HCT116 (cell line): ENCODE measurements around the gene INSL3. TPM values are rescaled to one million over a fixed set of nuclear protein-coding genes. Genes with fewer than 3 reads are reported as not detected.

Experiments
- ATAC-seq: fragments of 200-7000 bp; cut with Tn5 transposase; 2 replicates; pipeline ENCODE4 v1.9.1; 2020; ENCODE audit warnings: mild to moderate bottlenecking, moderate library complexity
- BruUV-seq: library from RNA; stranded (reverse); fragments of 400-500 nt; replicated peaks from 2 replicates; lab custom pipeline; 2021; lab: Mats Ljungman, UMichigan
- CTCF ChIA-PET: fragments of 300-600 bp; sonication (Branson Sonifier 250); formaldehyde crosslinking; loops from one replicate; lab custom pipeline; 2021; ENCODE audit warnings: antibody characterized with exemption; lab: Charles Lee
- POLR2A ChIA-PET: fragments of 300-600, 350-600 bp; sonication (Branson Sonifier 250); formaldehyde crosslinking; loops from one replicate; lab custom pipeline; 2021; ENCODE audit warnings: antibody characterized with exemption; lab: Charles Lee
- RAD21 ChIA-PET, 2 experiments: fragments of 300-600 bp; sonication (Branson Sonifier 250); formaldehyde crosslinking; loops; one replicate each; lab custom pipeline; 2023; ENCODE audit warnings: low total read pairs in 2 of 2; ENCODE audit not compliant: uncharacterized antibody in 2 of 2, unreplicated experiment in 2 of 2, low non-redundant PET in 1 of 2; lab: Charles Lee
- DNase-seq: peaks from one replicate; pipeline ENCODE4 v3.0.0-alpha.2; 2010; ENCODE audit warnings: low read depth, low spot score
- H2AFZ ChIP-seq: fragments of 200-600 bp; shearing (Covaris generic), sonication (generic); 2 replicates; pipeline ENCODE4 v1.6.1; 2017; ENCODE audit warnings: low read depth, mixed run types, mixed read lengths, antibody characterized with exemption, low read length; ENCODE audit not compliant: poor library complexity, severe bottlenecking
- H3K27ac ChIP-seq: 2 replicates; pipeline ENCODE4 v1.5.1; 2012; ENCODE audit warnings: low read depth, low read length
- H3K27me3 ChIP-seq: fragments of 200-600 bp; sonication (generic); 2 replicates; pipeline ENCODE4 v1.6.1; 2016; ENCODE audit warnings: mixed run types, low read length, mixed read lengths; ENCODE audit not compliant: insufficient read depth
- H3K36me3 ChIP-seq, 2 experiments: fragments of 200-500 bp in 1 of 2; fragments of 200-600 bp in 1 of 2; sonication (Bioruptor generic) in 1 of 2; sonication (generic) in 1 of 2; 2 replicates each; pipeline versions ENCODE4 v1.5.1 to v1.6.1; 2014 to 2016; ENCODE audit warnings: low read length in 2 of 2, inconsistent platforms in 1 of 2, mixed read lengths in 1 of 2, mixed run types in 1 of 2; ENCODE audit not compliant: insufficient read depth in 2 of 2, control insufficient read depth in 1 of 2
- H3K4me1 ChIP-seq, 2 experiments: fragments of 200-600 bp in 1 of 2; sonication (generic) in 1 of 2; 2 replicates each; pipeline versions ENCODE4 v1.5.1 to v1.6.1; 2012 to 2017; ENCODE audit warnings: low read length in 2 of 2, inconsistent platforms in 1 of 2, mild to moderate bottlenecking in 1 of 2, mixed read lengths in 1 of 2, mixed run types in 1 of 2, moderate library complexity in 1 of 2; ENCODE audit not compliant: insufficient read depth in 2 of 2, control insufficient read depth in 1 of 2
- H3K4me2 ChIP-seq: fragments of 200-600 bp; sonication (generic); 2 replicates; pipeline ENCODE4 v1.6.1; 2017; ENCODE audit warnings: mixed run types, low read length, mixed read lengths
- H3K4me3 ChIP-seq, 2 experiments: fragments of 200-600 bp in 1 of 2; sonication (generic) in 1 of 2; replicated peaks in 1 of 2; 2 replicates each; pipeline ENCODE4 v1.5.1; 2011 to 2016; ENCODE audit warnings: low read length in 2 of 2, control low read depth in 1 of 2, low read depth in 1 of 2, mild to moderate bottlenecking in 1 of 2, mixed read lengths in 1 of 2, mixed run types in 1 of 2
- H3K79me2 ChIP-seq: fragments of 200-600 bp; sonication (generic); 2 replicates; pipeline ENCODE4 v1.6.1; 2017; ENCODE audit warnings: mild to moderate bottlenecking, mixed run types, low read length, moderate library complexity, mixed read lengths; ENCODE audit not compliant: insufficient read depth
- H3K9ac ChIP-seq: fragments of 200-600 bp; sonication (generic); 2 replicates; pipeline ENCODE4 v1.6.1; 2016; ENCODE audit warnings: low read length, mixed read lengths
- H3K9me2 ChIP-seq: fragments of 200-600 bp; sonication (generic), shearing (Covaris generic); 2 replicates; pipeline ENCODE4 v1.6.1; 2017; ENCODE audit warnings: mixed run types, mild to moderate bottlenecking, moderate library complexity; ENCODE audit not compliant: insufficient read depth
- H3K9me3 ChIP-seq, 2 experiments: fragments of 200-500 bp in 1 of 2; fragments of 200-600 bp in 1 of 2; sonication (Bioruptor generic) in 1 of 2; sonication (generic) in 1 of 2; 2 replicates each; pipeline ENCODE4 v1.6.1; 2014 to 2017; ENCODE audit warnings: low read length in 2 of 2, mixed read lengths in 2 of 2, inconsistent platforms in 1 of 2, low read depth in 1 of 2, mild to moderate bottlenecking in 1 of 2, mixed run types in 1 of 2, moderate library complexity in 1 of 2; ENCODE audit not compliant: control insufficient read depth in 1 of 2, insufficient read depth in 1 of 2
- H4K20me1 ChIP-seq: fragments of 200-600 bp; sonication (generic), shearing (Covaris generic); 2 replicates; pipeline ENCODE4 v1.6.1; 2017; ENCODE audit warnings: mixed run types, mild to moderate bottlenecking, moderate library complexity; ENCODE audit not compliant: insufficient read depth
- CBX3 ChIP-seq: IDR thresholded peaks from 2 replicates; pipeline ENCODE4 v1.6.1; 2012; ENCODE audit warnings: low read depth
- EGR1 ChIP-seq: IDR thresholded peaks from 2 replicates; pipeline ENCODE4 v1.6.1; 2012; ENCODE audit warnings: low read depth
- EZH2 ChIP-seq: fragments of 200-600 bp; sonication (generic); IDR thresholded peaks from 2 replicates; pipeline ENCODE4 v1.6.1; 2017; ENCODE audit warnings: antibody characterized with exemption, mixed run types
- MAX ChIP-seq: IDR thresholded peaks from 2 replicates; pipeline ENCODE4 v1.6.1; 2012
- POLR2AphosphoS5 ChIP-seq: IDR thresholded peaks from 2 replicates; pipeline ENCODE4 v1.6.1; 2011; ENCODE audit warnings: mild to moderate bottlenecking, low read depth, low read length, moderate library complexity
- SP1 ChIP-seq: IDR thresholded peaks from 2 replicates; pipeline ENCODE4 v1.6.1; 2012; ENCODE audit warnings: low read depth
- SRF ChIP-seq: IDR thresholded peaks from 2 replicates; pipeline ENCODE4 v1.6.1; 2012; ENCODE audit warnings: low read depth
- TCF7L2 ChIP-seq: IDR thresholded peaks from 2 replicates; pipeline ENCODE4 v1.7.0; 2011; ENCODE audit warnings: borderline replicate concordance, inconsistent platforms; ENCODE audit not compliant: insufficient read depth, insufficient read length; ENCODE audit errors: extremely low read depth
- YY1 ChIP-seq: IDR thresholded peaks from 2 replicates; pipeline ENCODE4 v1.6.1; 2011; ENCODE audit warnings: low read length, low read depth, moderate library complexity, mild to moderate bottlenecking; ENCODE audit not compliant: insufficient replicate concordance; ENCODE audit errors: extremely low read depth
- ZNF274 ChIP-seq: fragments of 200-500 bp; sonication (Bioruptor generic); IDR thresholded peaks from 2 replicates; pipeline ENCODE4 v1.6.1; 2014; ENCODE audit warnings: mild to moderate bottlenecking, low read depth, low read length, inconsistent platforms
- intact Hi-C: fragments of 100-400 bp; cut with micrococcal nuclease; formaldehyde crosslinking; loops from 2 replicates; pipeline ENCODE4 v1.10.0; 2022
- total RNA-seq: library from RNA; stranded (reverse); gene quantifications from one replicate; pipeline ENCODE4 v1.2.1, GENCODE V29; 2021; ENCODE audit not compliant: unreplicated experiment
- TF ChIP-seq, protein P1 (sequence below): IDR thresholded peaks from 2 replicates; pipeline ENCODE4 v1.6.1; 2011; ENCODE audit warnings: mild to moderate bottlenecking, low read length, moderate library complexity; ENCODE audit not compliant: insufficient replicate concordance; ENCODE audit errors: extremely low read depth
- TF ChIP-seq, protein P2 (sequence below), 3 experiments: fragments of 200-600 bp in 1 of 3; sonication (generic) in 1 of 3; IDR thresholded peaks in 2 of 3; conservative IDR thresholded peaks in 1 of 3; 2 replicates each; pipeline ENCODE4 v1.5.1; 2012 to 2017; ENCODE audit warnings: low read depth in 2 of 3, low read length in 2 of 3, antibody characterized with exemption in 1 of 3, borderline replicate concordance in 1 of 3, control low read depth in 1 of 3, mild to moderate bottlenecking in 1 of 3, mixed read lengths in 1 of 3, mixed run types in 1 of 3, moderate library complexity in 1 of 3; ENCODE audit not compliant: insufficient read depth in 1 of 3
- TF ChIP-seq, protein P3 (sequence below): IDR thresholded peaks from 2 replicates; pipeline ENCODE4 v1.6.1; 2012; ENCODE audit warnings: low read depth

The INSL3 gene
- total RNA-seq, 1 experiment from 2014 or later, result 0.96 TPM

GRCh38 chr19:17812099-17812498 lies 9.2 kb downstream of the INSL3 start (continued):
- TF ChIP-seq, protein P1, sequence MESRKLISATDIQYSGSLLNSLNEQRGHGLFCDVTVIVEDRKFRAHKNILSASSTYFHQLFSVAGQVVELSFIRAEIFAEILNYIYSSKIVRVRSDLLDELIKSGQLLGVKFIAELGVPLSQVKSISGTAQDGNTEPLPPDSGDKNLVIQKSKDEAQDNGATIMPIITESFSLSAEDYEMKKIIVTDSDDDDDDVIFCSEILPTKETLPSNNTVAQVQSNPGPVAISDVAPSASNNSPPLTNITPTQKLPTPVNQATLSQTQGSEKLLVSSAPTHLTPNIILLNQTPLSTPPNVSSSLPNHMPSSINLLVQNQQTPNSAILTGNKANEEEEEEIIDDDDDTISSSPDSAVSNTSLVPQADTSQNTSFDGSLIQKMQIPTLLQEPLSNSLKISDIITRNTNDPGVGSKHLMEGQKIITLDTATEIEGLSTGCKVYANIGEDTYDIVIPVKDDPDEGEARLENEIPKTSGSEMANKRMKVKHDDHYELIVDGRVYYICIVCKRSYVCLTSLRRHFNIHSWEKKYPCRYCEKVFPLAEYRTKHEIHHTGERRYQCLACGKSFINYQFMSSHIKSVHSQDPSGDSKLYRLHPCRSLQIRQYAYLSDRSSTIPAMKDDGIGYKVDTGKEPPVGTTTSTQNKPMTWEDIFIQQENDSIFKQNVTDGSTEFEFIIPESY, result no peak

DNA sequence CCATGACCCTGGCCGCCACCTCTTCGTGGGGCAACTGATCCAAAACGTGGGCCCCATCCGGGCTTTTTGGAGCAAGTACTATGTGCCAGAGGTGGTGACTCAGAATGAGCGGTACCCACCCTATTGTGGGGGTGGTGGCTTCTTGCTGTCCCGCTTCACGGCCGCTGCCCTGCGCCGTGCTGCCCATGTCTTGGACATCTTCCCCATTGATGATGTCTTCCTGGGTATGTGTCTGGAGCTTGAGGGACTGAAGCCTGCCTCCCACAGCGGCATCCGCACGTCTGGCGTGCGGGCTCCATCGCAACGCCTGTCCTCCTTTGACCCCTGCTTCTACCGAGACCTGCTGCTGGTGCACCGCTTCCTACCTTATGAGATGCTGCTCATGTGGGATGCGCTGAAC lies 9.6 kb downstream of the INSL3 start:
- CTCF ChIA-PET, result no interaction called here
- POLR2A ChIA-PET, result no interaction called here
- RAD21 ChIA-PET, result no interaction called here

More for the DNA sequence above, 9.6 kb downstream of the INSL3 start:
- H3K36me3 ChIP-seq, result peaks cover 0 to 5% of the 10 kb centered on the region in 2 experiments; a peak in 2 of 4 replicates
- H2AFZ ChIP-seq, result no peak overlapping the region
- no peak for DNase-seq
- H3K27ac ChIP-seq, result no peak overlapping the region
- no TSS peak for BruUV-seq
- no peak overlapping the region for H3K4me3 ChIP-seq
- H3K27me3 ChIP-seq, result no peaks in the 10 kb centered on the region
- H3K9me3 ChIP-seq, result no peaks in the 10 kb centered on the region
- intact Hi-C loops, result no loop called here
- no peaks in the 10 kb centered on the region; the same call in 1 of the 2 replicates for H3K79me2 ChIP-seq
- H3K9ac ChIP-seq, result no peak overlapping the region
- TF ChIP-seq, protein P2, sequence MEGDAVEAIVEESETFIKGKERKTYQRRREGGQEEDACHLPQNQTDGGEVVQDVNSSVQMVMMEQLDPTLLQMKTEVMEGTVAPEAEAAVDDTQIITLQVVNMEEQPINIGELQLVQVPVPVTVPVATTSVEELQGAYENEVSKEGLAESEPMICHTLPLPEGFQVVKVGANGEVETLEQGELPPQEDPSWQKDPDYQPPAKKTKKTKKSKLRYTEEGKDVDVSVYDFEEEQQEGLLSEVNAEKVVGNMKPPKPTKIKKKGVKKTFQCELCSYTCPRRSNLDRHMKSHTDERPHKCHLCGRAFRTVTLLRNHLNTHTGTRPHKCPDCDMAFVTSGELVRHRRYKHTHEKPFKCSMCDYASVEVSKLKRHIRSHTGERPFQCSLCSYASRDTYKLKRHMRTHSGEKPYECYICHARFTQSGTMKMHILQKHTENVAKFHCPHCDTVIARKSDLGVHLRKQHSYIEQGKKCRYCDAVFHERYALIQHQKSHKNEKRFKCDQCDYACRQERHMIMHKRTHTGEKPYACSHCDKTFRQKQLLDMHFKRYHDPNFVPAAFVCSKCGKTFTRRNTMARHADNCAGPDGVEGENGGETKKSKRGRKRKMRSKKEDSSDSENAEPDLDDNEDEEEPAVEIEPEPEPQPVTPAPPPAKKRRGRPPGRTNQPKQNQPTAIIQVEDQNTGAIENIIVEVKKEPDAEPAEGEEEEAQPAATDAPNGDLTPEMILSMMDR (IDR thresholded peaks at IDR 0.05 in 2 of 3, conservative IDR thresholded peaks at IDR 0.05 in 1 of 3; ENCODE audit: borderline replicate concordance in 1 of 3, insufficient read depth in 1 of 3, low read depth in 2 of 3, low read length in 2 of 3), result no peak
- no peak for TF ChIP-seq CBX3
- TF ChIP-seq ZNF274, result no peak
- no peak for TF ChIP-seq YY1
- TF ChIP-seq, protein P3, sequence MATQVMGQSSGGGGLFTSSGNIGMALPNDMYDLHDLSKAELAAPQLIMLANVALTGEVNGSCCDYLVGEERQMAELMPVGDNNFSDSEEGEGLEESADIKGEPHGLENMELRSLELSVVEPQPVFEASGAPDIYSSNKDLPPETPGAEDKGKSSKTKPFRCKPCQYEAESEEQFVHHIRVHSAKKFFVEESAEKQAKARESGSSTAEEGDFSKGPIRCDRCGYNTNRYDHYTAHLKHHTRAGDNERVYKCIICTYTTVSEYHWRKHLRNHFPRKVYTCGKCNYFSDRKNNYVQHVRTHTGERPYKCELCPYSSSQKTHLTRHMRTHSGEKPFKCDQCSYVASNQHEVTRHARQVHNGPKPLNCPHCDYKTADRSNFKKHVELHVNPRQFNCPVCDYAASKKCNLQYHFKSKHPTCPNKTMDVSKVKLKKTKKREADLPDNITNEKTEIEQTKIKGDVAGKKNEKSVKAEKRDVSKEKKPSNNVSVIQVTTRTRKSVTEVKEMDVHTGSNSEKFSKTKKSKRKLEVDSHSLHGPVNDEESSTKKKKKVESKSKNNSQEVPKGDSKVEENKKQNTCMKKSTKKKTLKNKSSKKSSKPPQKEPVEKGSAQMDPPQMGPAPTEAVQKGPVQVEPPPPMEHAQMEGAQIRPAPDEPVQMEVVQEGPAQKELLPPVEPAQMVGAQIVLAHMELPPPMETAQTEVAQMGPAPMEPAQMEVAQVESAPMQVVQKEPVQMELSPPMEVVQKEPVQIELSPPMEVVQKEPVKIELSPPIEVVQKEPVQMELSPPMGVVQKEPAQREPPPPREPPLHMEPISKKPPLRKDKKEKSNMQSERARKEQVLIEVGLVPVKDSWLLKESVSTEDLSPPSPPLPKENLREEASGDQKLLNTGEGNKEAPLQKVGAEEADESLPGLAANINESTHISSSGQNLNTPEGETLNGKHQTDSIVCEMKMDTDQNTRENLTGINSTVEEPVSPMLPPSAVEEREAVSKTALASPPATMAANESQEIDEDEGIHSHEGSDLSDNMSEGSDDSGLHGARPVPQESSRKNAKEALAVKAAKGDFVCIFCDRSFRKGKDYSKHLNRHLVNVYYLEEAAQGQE, result no peak
- no peak for TF ChIP-seq EGR1
- no peak for TF ChIP-seq SRF
- no peak for TF ChIP-seq POLR2AphosphoS5
- no peak for TF ChIP-seq SP1
- no peak for TF ChIP-seq TCF7L2
- TF ChIP-seq MAX, result no peak
- no peak for TF ChIP-seq EZH2
- no peak overlapping the region for H3K4me2 ChIP-seq
- no peak for ATAC-seq
- H4K20me1 ChIP-seq, result no peaks in the 10 kb centered on the region
- peaks cover 4 to 5% of the 10 kb centered on the region in 2 experiments; a peak in 2 of 4 replicates for H3K4me1 ChIP-seq
- no peaks in the 10 kb centered on the region for H3K9me2 ChIP-seq
